Calu3 (cell line): ENCODE results near the gene SNX27. TPM values are rescaled to one million over a fixed set of nuclear protein-coding genes. Genes with fewer than 3 reads are reported as not detected.

Experiments used
- BruUV-seq: library from RNA; stranded (reverse); fragments of 400-500 nt; replicated peaks from 2 replicates; lab custom pipeline; 2021; lab: Mats Ljungman, UMichigan
- CTCF ChIA-PET: fragments of 300-600 bp; sonication (Branson Sonifier 250); formaldehyde crosslinking; loops from one replicate; lab custom pipeline; 2022; ENCODE audit warnings: antibody characterized with exemption; lab: Charles Lee
- DNase-seq: peaks from one replicate; pipeline ENCODE4 v3.0.0; 2022
- H3K27ac Mint-ChIP-seq: one replicate; pipeline ENCODE4 v1.8.0; 2022; ENCODE audit warnings: mixed read lengths; ENCODE audit not compliant: unreplicated experiment
- H3K27me3 Mint-ChIP-seq: one replicate; pipeline ENCODE4 v1.8.0; 2022; ENCODE audit warnings: mixed read lengths; ENCODE audit not compliant: unreplicated experiment
- H3K36me3 Mint-ChIP-seq: one replicate; pipeline ENCODE4 v1.8.0; 2022; ENCODE audit warnings: mild to moderate bottlenecking, moderate library complexity, mixed read lengths; ENCODE audit not compliant: insufficient read depth, unreplicated experiment
- H3K4me1 Mint-ChIP-seq: one replicate; pipeline ENCODE4 v1.8.0; 2022; ENCODE audit warnings: mild to moderate bottlenecking, low read depth, mixed read lengths; ENCODE audit not compliant: unreplicated experiment
- H3K4me3 Mint-ChIP-seq: one replicate; pipeline ENCODE4 v1.8.0; 2022; ENCODE audit warnings: mild to moderate bottlenecking, low read depth, moderate library complexity, mixed read lengths; ENCODE audit not compliant: unreplicated experiment
- H3K9me3 Mint-ChIP-seq: one replicate; pipeline ENCODE4 v1.8.0; 2022; ENCODE audit warnings: low read depth, mixed read lengths; ENCODE audit not compliant: unreplicated experiment
- CTCF ChIP-seq: fragments of 200-600 bp; IDR thresholded peaks from one replicate; pipeline ENCODE4 v1.8.0; 2022; ENCODE audit warnings: antibody characterized with exemption; ENCODE audit not compliant: unreplicated experiment
- intact Hi-C: fragments of 100-400 bp; cut with micrococcal nuclease; formaldehyde crosslinking; loops from one replicate; pipeline ENCODE4 v1.10.0; 2022; ENCODE audit not compliant: unreplicated experiment
- total RNA-seq: library from RNA; stranded (reverse); gene quantifications from 2 replicates; pipeline ENCODE4 v1.2.3, GENCODE V29; 2022

SNX27 gene
- total RNA-seq, 1 experiment from 2014 or later = 57.1 TPM

- H3K27me3 Mint-ChIP-seq = no peaks in the 10 kb centered on the region
- CTCF ChIA-PET = interaction anchor here (0.7 kb wide), 1 partner anchor 153 kb away, joined by 4 read pairs; no protein-coding TSS in a partner anchor
- no peaks in the 10 kb centered on the region for H3K36me3 Mint-ChIP-seq
- H3K27ac Mint-ChIP-seq = no peak overlapping the region
- H3K9me3 Mint-ChIP-seq = peaks cover 6% of the 10 kb centered on the region
- BruUV-seq = no TSS peak
- intact Hi-C loops = loop anchor here (2.0 to 5.0 kb wide), 3 partner anchors 97 to 297 kb away; partner anchors contain the start of gene TUFT1
- no peak for TF ChIP-seq CTCF
- H3K4me1 Mint-ChIP-seq = peaks cover 17% of the 10 kb centered on the region
- no peak overlapping the region for H3K4me3 Mint-ChIP-seq
- peak; percentile 75 for DNase-seq
Observed at GRCh38 chr1:151739590-151740355, 127.9 kb downstream of the SNX27 start.

- no peak for TF ChIP-seq CTCF
- Mint-ChIP-seq H3K27me3 (no peaks in the 10 kb centered on the region), H3K4me3 (no peak overlapping the region), H3K36me3 (no peaks in the 10 kb centered on the region), H3K27ac (no peak overlapping the region), H3K4me1 (peaks cover 11% of the 10 kb centered on the region), H3K9me3 (peaks cover 5% of the 10 kb centered on the region)
- no TSS peak for BruUV-seq
- intact Hi-C loops = loop anchor here (2.0 kb wide), 1 partner anchor 95 kb away; no protein-coding TSS in a partner anchor
- DNase-seq = no peak
- CTCF ChIA-PET = interaction anchor here (0.7 kb wide), 1 partner anchor 221 kb away, joined by 3 read pairs; no protein-coding TSS in a partner anchor
Observed at GRCh38 chr1:151741516-151741915, 129.7 kb downstream of the SNX27 start.

Other genes starting within 250 kb of the SNX27 start
- 7.8 and 9.8 TPM in 2 replicates for gene SELENBP1, start 239.3 kb upstream of the SNX27 start, total RNA-seq
- gene PSMB4, start 212.5 kb upstream of the SNX27 start, total RNA-seq = 355 and 411 TPM in 2 replicates
- gene POGZ, start 152.6 kb upstream of the SNX27 start, total RNA-seq = 118 and 128 TPM in 2 replicates
- gene CGN, start 100.7 kb upstream of the SNX27 start, total RNA-seq = 113 and 131 TPM in 2 replicates
- gene TUFT1, start 71.7 kb upstream of the SNX27 start, total RNA-seq = 31.4 and 34.3 TPM in 2 replicates
- not detected in 2 replicates for gene CELF3, start 104.8 kb downstream of the SNX27 start, total RNA-seq
- gene RIIAD1, start 109.5 kb downstream of the SNX27 start, total RNA-seq = not detected in 2 replicates
- 106 and 118 TPM in 2 replicates for gene MRPL9, start 151.4 kb downstream of the SNX27 start, total RNA-seq
- 20.2 and 25.7 TPM in 2 replicates for gene TDRKH, start 178.4 kb downstream of the SNX27 start, total RNA-seq
- gene LINGO4, start 193.4 kb downstream of the SNX27 start, total RNA-seq = not detected in 2 replicates
- 0.19 and 1.2 TPM in 2 replicates for gene RORC, start 219.8 kb downstream of the SNX27 start, total RNA-seq
- gene C2CD4D, start 227.8 kb downstream of the SNX27 start, total RNA-seq = 1.7 and 2.5 TPM in 2 replicates
- not detected in 2 replicates for gene THEM5, start 241.7 kb downstream of the SNX27 start, total RNA-seq